Stimulated activated CD4-positive, alpha-beta T cell treated with anti-CD3 and anti-CD28 coated beads, Interleukin-1b, Interleukin-23, amount 100 ng/mL, for 48 hours (primary cell): ENCODE results near the gene TUT4.

Source experiments
- DNase-seq: peaks from one replicate; pipeline ENCODE4 v3.0.0-alpha.2; 2020

The TUT4 gene

GRCh38 chr1:52463891-52464290 is 89.0 kb downstream of the TUT4 start:
- no peak for DNase-seq

GRCh38 chr1:52461821-52462220 is 91.1 kb downstream of the TUT4 start:
- DNase-seq = no peak

- no peak for DNase-seq
Observed at GRCh38 chr1:52460694-52461093, 92.2 kb downstream of the TUT4 start.

- no peak for DNase-seq
Observed at GRCh38 chr1:52455686-52456085, 97.2 kb downstream of the TUT4 start.

- no peak for DNase-seq
Observed at GRCh38 chr1:52454779-52455178, 98.1 kb downstream of the TUT4 start.

GRCh38 chr1:52454127-52454526 is 98.8 kb downstream of the TUT4 start:
- DNase-seq = no peak

- no peak for DNase-seq
Observed at GRCh38 chr1:52444463-52444862, 108.4 kb downstream of the TUT4 start.

- DNase-seq = no peak
Observed at GRCh38 chr1:52439976-52440375, 112.9 kb downstream of the TUT4 start.

GRCh38 chr1:52436817-52437216 is 116.1 kb downstream of the TUT4 start:
- no peak for DNase-seq

- DNase-seq = no peak
Observed at GRCh38 chr1:52435650-52436049, 117.2 kb downstream of the TUT4 start.

- DNase-seq = no peak
Observed at GRCh38 chr1:52435211-52435610, 117.7 kb downstream of the TUT4 start.

GRCh38 chr1:52432807-52433206 is 120.1 kb downstream of the TUT4 start:
- DNase-seq = no peak

GRCh38 chr1:52427152-52427551 is 125.7 kb downstream of the TUT4 start:
- DNase-seq = no peak

- no peak for DNase-seq
Observed at GRCh38 chr1:52426371-52426770, 126.5 kb downstream of the TUT4 start.

- no peak for DNase-seq
Observed at GRCh38 chr1:52424813-52425212, 128.1 kb downstream of the TUT4 start.

GRCh38 chr1:52424231-52424636 is 128.7 kb downstream of the TUT4 start:
- DNase-seq = no peak

- peak; percentile 69 for DNase-seq
Observed at GRCh38 chr1:52423771-52424170, 129.1 kb downstream of the TUT4 start.

- no peak for DNase-seq
Observed at GRCh38 chr1:52423055-52423454, 129.8 kb downstream of the TUT4 start.

- no peak for DNase-seq
Observed at GRCh38 chr1:52420713-52421112, 132.2 kb downstream of the TUT4 start.

GRCh38 chr1:52416811-52417210 is 136.1 kb downstream of the TUT4 start:
- no peak for DNase-seq

- DNase-seq = no peak
Observed at GRCh38 chr1:52414942-52415341, 137.9 kb downstream of the TUT4 start.

- no peak for DNase-seq
Observed at GRCh38 chr1:52413410-52413989, 139.4 kb downstream of the TUT4 start.

- DNase-seq = no peak
Observed at GRCh38 chr1:52404975-52405338, 147.9 kb downstream of the TUT4 start.

GRCh38 chr1:52404116-52404974 is 148.5 kb downstream of the TUT4 start, which contains the start of the genes ORC1 and PRPF38A:
Gene ORC1 (minus strand): TSS chr1:52404423. CDS start chr1:52402223, 2,200 bp downstream.
Gene PRPF38A (plus strand): TSS chr1:52404602. CDS start chr1:52404750, 148 bp downstream.
- peak; percentile 98 for DNase-seq
